Muscle layer of colon (tissue), 2 donors: ENCODE measurements around the gene SIX2.

Experiments
- H3K27ac ChIP-seq: one replicate; pipeline ENCODE4 v1.7.0; 2013; ENCODE audit warnings: low read depth, mild to moderate bottlenecking, low read length, moderate library complexity
- H3K27me3 ChIP-seq, 2 donors: one replicate each; pipeline ENCODE4 v1.7.0; 2013; ENCODE audit warnings: low read length in 2 of 2, mild to moderate bottlenecking in 2 of 2; ENCODE audit not compliant: insufficient read depth in 2 of 2, control insufficient read depth in 1 of 2
- H3K36me3 ChIP-seq: one replicate; pipeline ENCODE4 v1.7.0; 2013; ENCODE audit warnings: mild to moderate bottlenecking, low read length; ENCODE audit not compliant: insufficient read depth
- H3K4me1 ChIP-seq: one replicate; pipeline ENCODE4 v1.7.0; 2013; ENCODE audit warnings: mild to moderate bottlenecking, low read length; ENCODE audit not compliant: insufficient read depth
- H3K4me3 ChIP-seq, 2 donors: one replicate each; pipeline ENCODE4 v1.7.0; 2013; ENCODE audit warnings: low read length in 2 of 2, low read depth in 1 of 2, mild to moderate bottlenecking in 1 of 2, moderate library complexity in 1 of 2
- H3K9ac ChIP-seq: one replicate; pipeline ENCODE4 v1.7.0; 2013; ENCODE audit warnings: low read length
- H3K9me3 ChIP-seq: one replicate; pipeline ENCODE4 v1.7.0; 2013; ENCODE audit warnings: mild to moderate bottlenecking, low read length
- donor health status: abdominal sarcoma.
- donor health status: Adenocarcinoma of cecum.

The SIX2 gene

GRCh38 chr2:45018023-45018422, 8.8 kb upstream of the SIX2 start:
- no peaks in the 10 kb centered on the region for H3K4me1 ChIP-seq
- no peaks in the 10 kb centered on the region for H3K36me3 ChIP-seq
- H3K27me3 ChIP-seq, result peaks cover 17 to 28% of the 10 kb centered on the region in 2 donors
- H3K4me3 ChIP-seq, result no peak overlapping the region
- H3K9me3 ChIP-seq, result no peaks in the 10 kb centered on the region
- H3K9ac ChIP-seq, result no peak overlapping the region
- H3K27ac ChIP-seq, result no peak overlapping the region

GRCh38 chr2:45014831-45015230, 5.6 kb upstream of the SIX2 start:
- no peak overlapping the region for H3K27ac ChIP-seq
- H3K4me3 ChIP-seq, result no peak overlapping the region
- H3K9me3 ChIP-seq, result no peaks in the 10 kb centered on the region
- H3K36me3 ChIP-seq, result no peaks in the 10 kb centered on the region
- H3K27me3 ChIP-seq, result peaks cover 47 to 60% of the 10 kb centered on the region in 2 donors
- H3K4me1 ChIP-seq, result peaks cover 13% of the 10 kb centered on the region
- H3K9ac ChIP-seq, result no peak overlapping the region

GRCh38 chr2:45014016-45014702, 4.9 kb upstream of the SIX2 start:
- Histone ChIP-seq H3K27me3 (peaks cover 47 to 66% of the 10 kb centered on the region in 2 donors), H3K9ac (no peak overlapping the region), H3K27ac (no peak overlapping the region), H3K4me1 (peaks cover 16% of the 10 kb centered on the region), H3K4me3 (no peak overlapping the region), H3K36me3 (no peaks in the 10 kb centered on the region), H3K9me3 (no peaks in the 10 kb centered on the region)

DNA sequence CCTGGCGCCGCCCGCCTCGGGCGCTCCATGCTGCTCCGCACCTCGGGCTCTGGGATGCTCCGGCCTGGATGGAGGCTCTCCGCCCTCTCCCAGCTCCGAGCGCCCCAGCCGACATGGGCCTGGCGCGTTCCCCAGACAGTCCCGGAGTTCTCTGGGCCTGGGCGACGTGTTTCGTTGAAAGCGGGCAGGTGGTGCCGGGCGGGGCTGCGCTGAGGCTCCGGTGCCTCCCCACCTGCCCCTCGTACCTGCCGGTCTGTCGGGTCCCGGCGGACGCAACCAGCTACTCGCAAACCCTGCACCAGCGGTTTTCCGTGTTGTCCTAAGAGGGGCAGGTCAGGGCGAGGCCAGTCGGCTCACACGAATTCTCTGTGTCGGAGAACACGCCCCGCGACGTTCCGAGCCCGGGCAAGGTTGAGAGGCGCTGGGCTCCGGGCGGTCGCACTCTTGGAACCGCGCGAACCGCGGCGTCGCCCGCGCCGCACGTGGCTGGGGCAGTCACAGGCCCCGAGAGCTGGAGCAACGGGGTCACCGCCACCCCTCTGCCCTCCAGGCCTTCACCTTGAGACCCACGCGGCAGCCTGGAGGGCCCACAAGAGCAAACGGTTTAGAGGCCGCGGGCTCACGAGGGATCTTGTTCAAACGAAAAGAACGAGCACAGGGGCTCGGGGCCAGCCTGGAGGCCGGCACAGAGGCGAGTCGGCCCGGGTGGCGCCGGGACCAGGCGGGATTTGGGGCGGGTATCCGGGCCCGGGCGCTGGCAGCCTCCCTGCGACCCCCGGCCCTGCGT, 4.2 kb upstream of the SIX2 start:
- H3K27ac ChIP-seq, result no peak overlapping the region
- H3K9me3 ChIP-seq, result no peaks in the 10 kb centered on the region
- no peak overlapping the region for H3K4me3 ChIP-seq
- H3K27me3 ChIP-seq, result peaks cover 47 to 71% of the 10 kb centered on the region in 2 donors
- no peak overlapping the region for H3K9ac ChIP-seq
- peaks cover 20% of the 10 kb centered on the region for H3K4me1 ChIP-seq
- H3K36me3 ChIP-seq, result no peaks in the 10 kb centered on the region

DNA sequence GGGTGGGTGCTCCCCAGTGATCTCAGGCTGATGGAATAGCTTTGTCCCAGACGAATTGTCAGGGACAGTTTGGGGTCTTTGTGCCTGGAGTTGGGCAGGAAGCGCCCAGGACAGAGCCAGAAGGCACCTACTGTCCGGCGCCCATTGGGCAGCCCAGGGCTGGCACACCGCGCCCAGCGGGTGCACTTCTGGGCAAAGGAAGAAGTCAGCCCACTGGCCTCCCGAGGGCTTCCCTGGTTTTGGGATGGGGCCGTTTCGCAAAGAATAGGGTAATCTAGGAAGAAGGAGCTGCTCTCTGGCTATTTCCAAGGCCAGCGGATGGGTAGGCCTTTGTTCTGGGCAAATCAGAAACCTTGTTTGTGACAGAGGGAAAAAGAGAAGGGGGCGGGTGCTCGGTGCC, 3.5 kb upstream of the SIX2 start:
- Histone ChIP-seq H3K9me3 (no peaks in the 10 kb centered on the region), H3K27ac (no peak overlapping the region), H3K9ac (no peak overlapping the region), H3K36me3 (no peaks in the 10 kb centered on the region), H3K27me3 (peaks cover 47 to 78% of the 10 kb centered on the region in 2 donors), H3K4me1 (peaks cover 22% of the 10 kb centered on the region), H3K4me3 (no peak overlapping the region)

DNA sequence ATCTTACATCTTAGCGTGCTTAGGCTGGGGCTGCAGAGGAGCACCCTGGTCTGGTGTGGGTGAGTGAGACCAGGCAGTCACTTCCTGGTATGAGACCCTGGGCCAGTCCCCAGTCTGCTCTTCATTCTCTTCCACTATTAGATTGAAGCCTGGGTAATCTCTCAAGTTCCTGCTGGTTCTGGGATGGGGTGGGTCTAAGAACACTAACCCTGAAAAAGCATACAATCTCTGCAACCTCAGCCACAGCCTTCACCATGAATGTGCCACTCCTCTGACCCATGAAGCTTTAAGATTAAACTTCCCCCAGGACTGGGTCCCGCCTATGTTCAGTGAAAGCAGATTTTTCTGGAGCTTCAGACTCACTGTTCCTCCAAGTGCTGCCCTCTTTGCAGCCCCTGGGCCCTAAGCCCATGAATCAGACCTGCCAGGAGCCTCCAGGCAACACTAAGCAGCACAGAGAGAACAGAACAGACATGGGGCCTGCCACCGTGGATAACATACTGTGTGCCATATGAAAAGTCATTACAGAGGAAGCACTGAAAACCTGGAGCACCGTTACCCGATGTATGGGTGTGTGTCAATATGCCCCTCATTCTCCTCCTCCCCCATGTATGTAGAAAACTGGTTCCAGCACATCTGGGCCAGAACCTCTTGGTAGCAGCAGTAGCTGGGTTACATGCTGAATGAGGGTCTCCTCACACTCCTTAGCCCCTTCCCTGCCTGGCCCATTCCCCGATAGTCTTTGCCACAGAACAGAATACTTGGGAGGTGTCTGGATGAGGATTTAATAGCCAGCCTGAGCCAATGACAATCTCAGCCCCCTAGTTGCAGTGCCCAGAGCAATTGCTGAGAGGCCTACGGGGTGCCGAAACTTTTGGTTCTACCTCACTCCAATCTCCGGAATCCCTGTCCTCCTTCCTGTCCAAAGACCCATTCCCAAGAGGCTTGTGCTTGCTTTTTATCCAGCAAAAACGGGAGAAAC, 2.7 kb upstream of the SIX2 start:
- no peak overlapping the region for H3K4me3 ChIP-seq
- H3K9ac ChIP-seq, result no peak overlapping the region
- H3K27me3 ChIP-seq, result peaks cover 49 to 83% of the 10 kb centered on the region in 2 donors
- H3K27ac ChIP-seq, result no peak overlapping the region
- H3K36me3 ChIP-seq, result no peaks in the 10 kb centered on the region
- H3K9me3 ChIP-seq, result no peaks in the 10 kb centered on the region
- peaks cover 22% of the 10 kb centered on the region for H3K4me1 ChIP-seq

- Histone ChIP-seq H3K9me3 (no peaks in the 10 kb centered on the region), H3K4me3 (no peak overlapping the region), H3K36me3 (no peaks in the 10 kb centered on the region), H3K27ac (no peak overlapping the region), H3K4me1 (peaks cover 22% of the 10 kb centered on the region), H3K9ac (no peak overlapping the region), H3K27me3 (peaks cover 52 to 90% of the 10 kb centered on the region in 2 donors)
Measured at GRCh38 chr2:45011121-45011520, 1.9 kb upstream of the SIX2 start.

DNA sequence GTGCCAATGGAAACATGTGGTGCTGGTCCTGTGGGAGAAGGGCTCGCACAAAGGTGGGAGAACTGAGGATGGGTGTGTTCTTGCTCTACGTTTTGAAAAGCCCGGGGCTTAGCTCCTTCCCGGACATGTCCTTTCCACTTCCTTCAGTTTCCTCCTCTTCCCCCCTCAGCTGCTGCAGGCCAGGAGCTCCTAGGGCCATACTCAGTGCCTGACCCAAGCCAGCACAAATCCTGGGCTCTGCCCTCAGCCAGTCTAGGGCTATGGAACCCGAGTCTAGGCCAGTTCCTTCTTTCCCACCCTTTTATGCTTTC, 1.4 kb upstream of the SIX2 start:
- Histone ChIP-seq H3K27ac (no peak overlapping the region), H3K36me3 (no peaks in the 10 kb centered on the region), H3K9ac (no peak overlapping the region), H3K27me3 (peaks cover 52 to 94% of the 10 kb centered on the region in 2 donors), H3K9me3 (no peaks in the 10 kb centered on the region), H3K4me1 (peaks cover 22% of the 10 kb centered on the region), H3K4me3 (peak overlapping the region; percentile 50 to 60)

DNA sequence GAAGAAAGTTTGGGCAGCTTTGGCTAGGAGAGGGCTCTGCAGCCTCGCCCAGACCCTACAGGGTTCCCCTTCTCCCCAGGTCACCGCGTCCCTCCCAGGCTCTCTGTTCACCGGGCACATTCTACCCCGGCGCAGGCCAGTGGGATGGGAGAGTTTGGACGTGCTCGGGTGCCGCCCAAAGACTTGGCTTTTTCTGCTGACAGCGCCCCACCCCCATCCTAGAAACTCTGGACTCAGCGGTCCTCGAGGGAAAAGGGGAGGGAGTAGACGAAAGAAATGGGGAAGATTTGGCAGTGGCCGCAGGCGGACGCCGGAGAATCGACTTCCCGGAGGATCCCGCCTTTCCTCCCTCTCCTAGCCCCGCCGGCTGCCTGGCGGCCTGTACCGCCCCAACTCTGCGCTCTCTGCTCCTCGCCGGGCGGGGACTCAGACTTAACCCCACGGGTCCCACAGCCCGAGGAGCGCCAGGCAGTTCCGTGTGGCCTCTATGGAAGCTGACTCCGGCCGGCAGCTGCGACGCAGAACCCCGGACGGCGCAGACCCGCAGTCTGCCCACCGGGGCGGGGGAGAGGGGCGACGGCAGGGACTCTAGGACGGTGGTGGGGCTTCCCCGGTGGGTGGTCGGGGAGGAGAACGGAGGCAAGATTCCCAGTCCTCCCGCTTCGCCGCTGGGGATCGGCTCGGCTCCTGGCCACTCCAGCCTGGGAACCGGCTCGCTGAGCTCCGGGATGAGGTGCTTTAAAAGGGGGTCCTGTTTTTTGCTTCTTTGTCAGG, 863 bp upstream of the SIX2 start:
- peaks cover 22% of the 10 kb centered on the region for H3K4me1 ChIP-seq
- H3K27ac ChIP-seq, result peak overlapping the region; percentile 23
- no peak overlapping the region for H3K9ac ChIP-seq
- no peaks in the 10 kb centered on the region for H3K9me3 ChIP-seq
- peak overlapping the region; percentile 50 to 60 for H3K4me3 ChIP-seq
- H3K27me3 ChIP-seq, result peaks cover 52 to 96% of the 10 kb centered on the region in 2 donors
- no peaks in the 10 kb centered on the region for H3K36me3 ChIP-seq

- H3K27ac ChIP-seq, result no peak overlapping the region
- no peak overlapping the region for H3K9ac ChIP-seq
- H3K4me1 ChIP-seq, result peaks cover 33% of the 10 kb centered on the region
- H3K4me3 ChIP-seq, result peak overlapping the region; percentile 31 to 60
- no peaks in the 10 kb centered on the region for H3K36me3 ChIP-seq
- peaks cover 52 to 97% of the 10 kb centered on the region in 2 donors for H3K27me3 ChIP-seq
- H3K9me3 ChIP-seq, result no peaks in the 10 kb centered on the region
Measured at GRCh38 chr2:45008296-45009129, 739 bp downstream of the SIX2 start.
